ENCODE data around the gene PTGES2. TPM values are rescaled to one million over a fixed set of nuclear protein-coding genes. Genes with fewer than 3 reads are reported as not detected.

PTGES2 gene
- total and polyA plus RNA-seq, 9 of the 15 experiments (the other 6 are each of a cell fraction or from before 2014, with no cell fraction given), result 2.4 to 196 (median 90.1) TPM

- intact Hi-C loops (cut with micrococcal nuclease) (loop anchor here (2.0 kb wide), 1 partner anchor 33 kb away; the partner anchor contains the start of gene NAIF1), in situ Hi-C loops (cut with MboI) (no loop called here)
- H3K27ac ChIP-seq (ENCODE audit: extremely low read depth, low read depth, low read length), result peak overlapping the region; percentile 89
- peak overlapping the region; percentile 49 for H3K4me3 ChIP-seq
- peak overlapping the region; percentile 69 to 94 for H3K9ac ChIP-seq (ENCODE audit: insufficient read depth in 1 of 2, low read depth in 2 of 2, low read length in 2 of 2)
- H3K79me2 ChIP-seq (ENCODE audit: control insufficient read depth, insufficient read depth, low read length), result peaks cover 77% of the 10 kb centered on the region
- BruUV-seq (replicated peaks), result no TSS peak
- 6% methylated on average over 16 of the region's 16 CpGs for WGBS (ENCODE audit: insufficient coverage, low coverage, missing lambda C conversion rate)
- H4K20me1 ChIP-seq (replicated peaks; ENCODE audit: control insufficient read depth, insufficient read depth, low read length), result 0 out of 2 replicates have a peak, but pooled peaks cover 10% of the 10 kb centered on the region
- peaks cover 64 to 77% of the 10 kb centered on the region in 2 experiments for H3K4me1 ChIP-seq (replicated peaks in 1 of 2; ENCODE audit: control insufficient read depth in 2 of 2, insufficient read depth in 2 of 2, low read length in 2 of 2)
- no peaks in the 10 kb centered on the region for H3K9me1 ChIP-seq (ENCODE audit: control insufficient read depth, insufficient read depth, low read length)
- ATAC-seq (peak; percentile 50), FAIRE-seq (peak; percentile 57), DNase-seq (ENCODE audit: extremely low read depth in 1 of 4, low spot score in 3 of 4) (peak; percentile 38 to 82 (median 46))
- ChIA-PET POLR2A (interaction anchor here (0.6 to 2.5 kb wide), 6 partner anchors 8 to 144 kb away, joined by 3 to 13 read pairs (median 6); no protein-coding TSS in a partner anchor), CTCF (ENCODE audit: low intra/inter-chr PET ratio) (interaction anchor here (0.7 kb wide), 1 partner anchor 96 kb away, joined by 3 read pairs; no protein-coding TSS in a partner anchor)
- H3K4me2 ChIP-seq (ENCODE audit: insufficient read depth, low read length), result peak overlapping the region; percentile 87
- no peaks in the 10 kb centered on the region for H3K27me3 ChIP-seq (ENCODE audit: control insufficient read depth in 2 of 2, insufficient read depth in 2 of 2, low read length in 2 of 2)
- H3K36me3 ChIP-seq (ENCODE audit: control insufficient read depth, insufficient read depth, low read length), result peaks cover 89% of the 10 kb centered on the region
- H2AFZ ChIP-seq (ENCODE audit: low read depth, low read length), result no peak overlapping the region
- no peaks in the 10 kb centered on the region for H3K9me3 ChIP-seq (replicated peaks; ENCODE audit: control insufficient read depth, insufficient read depth, low read depth, low read length)
- TF ChIP-seq STAT5A (IDR thresholded peaks at IDR 0.05; ENCODE audit: borderline replicate concordance, low read length) (0 out of 2 replicates have a peak, but pooled peaks have one; percentile 58), YBX1 (IDR thresholded peaks at IDR 0.05) (no peak), EWSR1 (IDR thresholded peaks at IDR 0.05; ENCODE audit: borderline replicate concordance, low read depth, partially characterized antibody) (no peak), CREB1 (IDR thresholded peaks at IDR 0.05) (0 out of 2 replicates have a peak, but pooled peaks have one; percentile 22), CREB1 (CRISPR knock-in tag; IDR thresholded peaks at IDR 0.05) (no peak), PBX2 (CRISPR knock-in tag; IDR thresholded peaks at IDR 0.05; ENCODE audit: low read depth) (no peak; the same call in 1 of the 2 replicates), PBX2 (tag; conservative IDR thresholded peaks at IDR 0.05; ENCODE audit: low read depth) (peak; percentile 87), PML (IDR thresholded peaks at IDR 0.05; ENCODE audit: low read length) (peak; percentile 76; the same call in 1 of the 2 replicates), PRDM10 (IDR thresholded peaks at IDR 0.05; ENCODE audit: partially characterized antibody) (peak; percentile 40), EP300 (IDR thresholded peaks at IDR 0.05; ENCODE audit: low read length) (peak; percentile 45; the same call in 1 of the 2 replicates), ZNF347 (CRISPR knock-in tag; IDR thresholded peaks at IDR 0.05; ENCODE audit: low read depth) (no peak), NFIC (IDR thresholded peaks at IDR 0.05) (peak; percentile 42; the same call in 1 of the 2 replicates), ETV1 (tag; conservative IDR thresholded peaks at IDR 0.05; ENCODE audit: low read depth) (peak; percentile 78)
These were observed 28.1 kb downstream of the PTGES2 start for GRCh38 chr9:128099231-128099931.
